GM12875 (cell line): ENCODE results near the gene ESYT2.

ENCODE experiments used
- H3K4me3 ChIP-seq: one replicate; pipeline ENCODE4 v1.5.1; 2011; ENCODE audit warnings: low read depth, low read length, control low read depth
- CTCF ChIP-seq: IDR thresholded peaks from 2 replicates; pipeline ENCODE4 v1.5.1; 2011; ENCODE audit warnings: low read depth, mild to moderate bottlenecking, control low read depth, inconsistent platforms, low read length, moderate library complexity, borderline replicate concordance; ENCODE audit not compliant: insufficient read depth

ESYT2 gene

GRCh38 chr7:158733775-158734494, 95.4 kb downstream of the ESYT2 start:
- TF ChIP-seq CTCF, result no peak

GRCh38 chr7:158733220-158733519, 96.1 kb downstream of the ESYT2 start:
- TF ChIP-seq CTCF, result no peak

More at GRCh38 chr7:158733775-158734494, 95.4 kb downstream of the ESYT2 start:
- H3K4me3 ChIP-seq, result no peak overlapping the region

GRCh38 chr7:158732494-158733219, 96.7 kb downstream of the ESYT2 start:
- TF ChIP-seq CTCF, result no peak
- H3K4me3 ChIP-seq, result no peak overlapping the region

More at GRCh38 chr7:158733220-158733519, 96.1 kb downstream of the ESYT2 start:
- H3K4me3 ChIP-seq, result no peak overlapping the region

GRCh38 chr7:158731761-158732160, 97.5 kb downstream of the ESYT2 start:
- no peak for TF ChIP-seq CTCF
- no peak overlapping the region for H3K4me3 ChIP-seq

- H3K4me3 ChIP-seq, result no peak overlapping the region
- no peak for TF ChIP-seq CTCF
Measured at GRCh38 chr7:158730383-158731346, 98.6 kb downstream of the ESYT2 start.

GRCh38 chr7:158729646-158730382, 99.5 kb downstream of the ESYT2 start:
- TF ChIP-seq CTCF, result no peak
- H3K4me3 ChIP-seq, result no peak overlapping the region
